Measurements from ENCODE around the gene OSGIN1.

The OSGIN1 gene

GRCh38 chr16:83965444-83966152 lies 12.6 kb downstream of the OSGIN1 start:
- no peak overlapping the region for H3K4me3 ChIP-seq (ENCODE audit: low read depth, low read length)
- no peak for TF ChIP-seq CTCF (IDR thresholded peaks at IDR 0.05; ENCODE audit: low read depth, low read length, missing control alignments)
- DNase-seq (ENCODE audit: low read depth) = no peak

GRCh38 chr16:83966153-83966696 lies 13.2 kb downstream of the OSGIN1 start:
- H3K4me3 ChIP-seq (ENCODE audit: low read depth, low read length) = no peak overlapping the region
- TF ChIP-seq CTCF (IDR thresholded peaks at IDR 0.05; ENCODE audit: low read depth, low read length, missing control alignments) = no peak
- DNase-seq (ENCODE audit: low read depth) = no peak

- TF ChIP-seq CTCF (IDR thresholded peaks at IDR 0.05; ENCODE audit: low read depth, low read length, missing control alignments) = no peak
- DNase-seq (ENCODE audit: low read depth) = no peak
- no peak overlapping the region for H3K4me3 ChIP-seq (ENCODE audit: low read depth, low read length)
Observed at GRCh38 chr16:83967091-83967490, 14.1 kb downstream of the OSGIN1 start.

- no peak for DNase-seq (ENCODE audit: low read depth)
- peak; percentile 57 for TF ChIP-seq CTCF (IDR thresholded peaks at IDR 0.05; ENCODE audit: low read depth, low read length, missing control alignments)
- H3K4me3 ChIP-seq (ENCODE audit: low read depth, low read length) = no peak within 1 kb of the TSS
Observed at GRCh38 chr16:83967838-83968305, 14.8 kb downstream of the OSGIN1 start, which contains the start of gene NECAB2. TSS of gene NECAB2 (plus strand) at chr16:83968244. CDS start at chr16:83968649, 405 bp downstream.

GRCh38 chr16:83968306-83968851 lies 15.3 kb downstream of the OSGIN1 start:
- DNase-seq (ENCODE audit: low read depth) = no peak
- no peak overlapping the region for H3K4me3 ChIP-seq (ENCODE audit: low read depth, low read length)
- no peak for TF ChIP-seq CTCF (IDR thresholded peaks at IDR 0.05; ENCODE audit: low read depth, low read length, missing control alignments)

- no peak for TF ChIP-seq CTCF (IDR thresholded peaks at IDR 0.05; ENCODE audit: low read depth, low read length, missing control alignments)
- H3K4me3 ChIP-seq (ENCODE audit: low read depth, low read length) = no peak overlapping the region
- DNase-seq (ENCODE audit: low read depth) = no peak
Observed at GRCh38 chr16:83968891-83969649, 16.0 kb downstream of the OSGIN1 start.

Data from GM12864 (cell line).